ENCODE measurements around the gene ZSCAN31. TPM values are rescaled to one million over a fixed set of nuclear protein-coding genes. Genes with fewer than 3 reads are reported as not detected.

The ZSCAN31 gene
- total and polyA plus RNA-seq, 9 of the 15 experiments (the other 6 are each of a cell fraction or from before 2014, with no cell fraction given): 3.9 to 12.1 (median 7.0) TPM

DNA sequence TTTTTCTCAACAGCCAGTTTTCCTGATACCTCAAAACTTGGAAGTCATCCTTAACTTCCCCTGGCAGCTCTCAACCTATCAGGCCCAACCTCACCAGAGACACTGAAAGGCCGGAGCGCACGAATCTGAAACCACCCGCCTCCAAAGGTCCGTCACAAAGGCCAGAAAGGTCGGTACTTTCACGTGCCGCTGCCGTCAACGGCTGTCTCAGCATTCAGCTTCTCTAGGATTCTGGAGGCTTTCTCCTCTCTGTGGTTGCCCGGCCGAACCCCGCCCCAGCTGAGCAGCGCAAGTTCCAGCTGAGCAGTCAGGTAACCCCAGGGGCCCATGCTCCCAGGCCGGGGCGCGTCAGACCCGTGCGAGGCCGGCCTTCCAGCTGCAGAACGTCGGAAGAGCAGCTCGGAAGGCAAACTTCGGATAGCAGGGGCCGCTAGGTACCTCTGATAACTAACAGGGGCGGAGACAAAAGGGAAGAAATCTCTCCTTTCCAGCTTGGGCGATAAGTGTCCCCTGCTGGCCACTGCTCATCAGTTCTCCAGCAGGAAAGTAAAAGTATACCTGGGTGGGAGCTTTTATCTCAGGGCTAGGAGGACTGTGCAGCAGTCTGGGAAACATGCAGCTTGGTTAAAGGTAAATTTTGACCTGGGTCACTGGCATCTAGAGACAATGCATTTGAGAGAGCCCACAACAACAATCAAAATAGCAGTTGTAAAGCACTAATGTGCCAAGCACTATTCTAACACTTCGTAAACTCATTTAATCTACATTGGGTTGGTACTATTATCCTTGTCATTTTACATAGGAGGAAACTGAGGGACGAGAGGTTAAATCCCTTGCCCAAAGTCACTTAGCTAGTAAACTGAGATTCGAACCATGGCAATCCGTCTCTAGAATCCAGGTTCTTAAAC is 47.5 kb upstream of the ZSCAN31 start:
- intact Hi-C loops (cut with micrococcal nuclease) (no loop called here), in situ Hi-C loops (cut with MboI) (no loop called here)
- Histone ChIP-seq H3K9me3 (replicated peaks; ENCODE audit: control insufficient read depth, insufficient read depth, low read depth, low read length) (peaks cover 18% of the 10 kb centered on the region), H3K4me2 (ENCODE audit: insufficient read depth, low read length) (peak overlapping the region; percentile 63), H3K27me3 (ENCODE audit: control insufficient read depth in 2 of 2, insufficient read depth in 2 of 2, low read length in 2 of 2) (no peaks in the 10 kb centered on the region), H4K20me1 (replicated peaks; ENCODE audit: control insufficient read depth, insufficient read depth, low read length) (no peaks in the 10 kb centered on the region), H2AFZ (ENCODE audit: low read depth, low read length) (peak overlapping the region; percentile 22; the same call in 1 of the 2 replicates), H3K4me1 (replicated peaks in 1 of 2; ENCODE audit: control insufficient read depth in 2 of 2, insufficient read depth in 2 of 2, low read length in 2 of 2) (peaks cover 4 to 6% of the 10 kb centered on the region in 2 experiments; a peak in 3 of 5 replicates), H3K9ac (ENCODE audit: insufficient read depth in 1 of 2, low read depth in 2 of 2, low read length in 2 of 2) (peak overlapping the region; percentile 42 to 57), H3K27ac (ENCODE audit: extremely low read depth, low read depth, low read length) (peak overlapping the region; percentile 61), H3K79me2 (ENCODE audit: control insufficient read depth, insufficient read depth, low read length) (peaks cover 78% of the 10 kb centered on the region), H3K9me1 (ENCODE audit: control insufficient read depth, insufficient read depth, low read length) (no peaks in the 10 kb centered on the region), H3K4me3 (peak overlapping the region; percentile 31), H3K36me3 (ENCODE audit: control insufficient read depth, insufficient read depth, low read length) (peaks cover 97% of the 10 kb centered on the region)
- ATAC-seq (peak; percentile 93), DNase-seq (ENCODE audit: extremely low read depth in 1 of 4, low spot score in 3 of 4) (peak; percentile 63 to 86 (median 71)), FAIRE-seq (peak; percentile 80)
- ChIA-PET CTCF (ENCODE audit: low intra/inter-chr PET ratio) (no interaction called here), POLR2A (interaction anchor here (0.6 to 1.4 kb wide), 8 partner anchors 8 to 559 kb away, joined by 3 to 5 read pairs (median 3); partner anchors contain the start of gene ZKSCAN8)
- 43% methylated on average over 31 of the region's 31 CpGs for WGBS (ENCODE audit: insufficient coverage, low coverage, missing lambda C conversion rate)
- no TSS peak for BruUV-seq (replicated peaks)
- peak; percentile 99 for TF ChIP-seq TFAP4 (CRISPR knock-in tag; IDR thresholded peaks at IDR 0.05; ENCODE audit: borderline replicate concordance)
- TF ChIP-seq CEBPG (CRISPR knock-in tag; IDR thresholded peaks at IDR 0.05): no peak
- TF ChIP-seq CEBPG (tag; conservative IDR thresholded peaks at IDR 0.05 in 1 of 2, IDR thresholded peaks at IDR 0.05 in 1 of 2): no peak
- TF ChIP-seq POLR2G (IDR thresholded peaks at IDR 0.05; ENCODE audit: low read depth, low read length): peak; percentile 63; the same call in 1 of the 2 replicates
- no peak for TF ChIP-seq GABPB2 (CRISPR knock-in tag; conservative IDR thresholded peaks at IDR 0.05)
- TF ChIP-seq ZNF311 (CRISPR knock-in tag; IDR thresholded peaks at IDR 0.05): no peak
- TF ChIP-seq MAZ (CRISPR knock-in tag; conservative IDR thresholded peaks at IDR 0.05 in 1 of 2, IDR thresholded peaks at IDR 0.05 in 1 of 2): peak in 1 of 2 experiments; percentile 62; a peak in 2 of 4 replicates
- TF ChIP-seq, protein P1, sequence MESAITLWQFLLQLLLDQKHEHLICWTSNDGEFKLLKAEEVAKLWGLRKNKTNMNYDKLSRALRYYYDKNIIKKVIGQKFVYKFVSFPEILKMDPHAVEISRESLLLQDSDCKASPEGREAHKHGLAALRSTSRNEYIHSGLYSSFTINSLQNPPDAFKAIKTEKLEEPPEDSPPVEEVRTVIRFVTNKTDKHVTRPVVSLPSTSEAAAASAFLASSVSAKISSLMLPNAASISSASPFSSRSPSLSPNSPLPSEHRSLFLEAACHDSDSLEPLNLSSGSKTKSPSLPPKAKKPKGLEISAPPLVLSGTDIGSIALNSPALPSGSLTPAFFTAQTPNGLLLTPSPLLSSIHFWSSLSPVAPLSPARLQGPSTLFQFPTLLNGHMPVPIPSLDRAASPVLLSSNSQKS (CRISPR knock-in tag; IDR thresholded peaks at IDR 0.05): no peak
- no peak for TF ChIP-seq ZNF24 (IDR thresholded peaks at IDR 0.05)
- TF ChIP-seq, protein P2, sequence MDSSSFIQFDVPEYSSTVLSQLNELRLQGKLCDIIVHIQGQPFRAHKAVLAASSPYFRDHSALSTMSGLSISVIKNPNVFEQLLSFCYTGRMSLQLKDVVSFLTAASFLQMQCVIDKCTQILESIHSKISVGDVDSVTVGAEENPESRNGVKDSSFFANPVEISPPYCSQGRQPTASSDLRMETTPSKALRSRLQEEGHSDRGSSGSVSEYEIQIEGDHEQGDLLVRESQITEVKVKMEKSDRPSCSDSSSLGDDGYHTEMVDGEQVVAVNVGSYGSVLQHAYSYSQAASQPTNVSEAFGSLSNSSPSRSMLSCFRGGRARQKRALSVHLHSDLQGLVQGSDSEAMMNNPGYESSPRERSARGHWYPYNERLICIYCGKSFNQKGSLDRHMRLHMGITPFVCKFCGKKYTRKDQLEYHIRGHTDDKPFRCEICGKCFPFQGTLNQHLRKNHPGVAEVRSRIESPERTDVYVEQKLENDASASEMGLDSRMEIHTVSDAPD (CRISPR knock-in tag; IDR thresholded peaks at IDR 0.05): no peak
- TF ChIP-seq KLF16 (IDR thresholded peaks at IDR 0.05): peak; percentile 45; the same call in 1 of the 2 replicates
- TF ChIP-seq HEY1 (CRISPR knock-in tag; IDR thresholded peaks at IDR 0.05; ENCODE audit: borderline replicate concordance): no peak
- no peak for TF ChIP-seq TCFL5 (CRISPR knock-in tag; conservative IDR thresholded peaks at IDR 0.05)
- peak; percentile 47 for TF ChIP-seq RBBP5 (IDR thresholded peaks at IDR 0.05; ENCODE audit: borderline replicate concordance, insufficient read depth, low read length, poor library complexity, severe bottlenecking)
- peak; percentile 30; the same call in 1 of the 2 replicates for TF ChIP-seq MTA3 (IDR thresholded peaks at IDR 0.05; ENCODE audit: borderline replicate concordance)
- no peak for TF ChIP-seq WHSC1 (IDR thresholded peaks at IDR 0.05; ENCODE audit: low read length)
- no peak for TF ChIP-seq ZFP30 (CRISPR knock-in tag; IDR thresholded peaks at IDR 0.05; ENCODE audit: borderline replicate concordance)

All from K562 (cell line).